Measurements from ENCODE around the gene COL23A1. TPM values are rescaled to one million over a fixed set of nuclear protein-coding genes. Genes with fewer than 3 reads are reported as not detected.
"Not testable (repeated sequence)": the region's sequence is repeated elsewhere in the genome, so short reads cannot be mapped to it uniquely, and the experiment has no call there.

Gene COL23A1
- total and polyA plus RNA-seq, 2 donors (not counting 1 experiment from before 2014, with no cell fraction given): 0.20 TPM; not detected in 1

- intact Hi-C loops (cut with micrococcal nuclease): loop anchor here (5.0 kb wide), 1 partner anchor 1872 kb away; the partner anchor contains the start of gene RNF130
- Histone ChIP-seq H3K27ac (ENCODE audit: low read length in 2 of 2) (no peak overlapping the region), H4K20me1 (ENCODE audit: control insufficient read depth, insufficient read depth, low read length, poor library complexity, severe bottlenecking) (no peaks in the 10 kb centered on the region), H3K27me3 (replicated peaks in 1 of 4; ENCODE audit: control extremely low read depth in 1 of 4, control insufficient read depth in 3 of 4, insufficient read depth in 4 of 4, low read length in 3 of 4) (peaks cover 0 to 3% (median under 1%) of the 10 kb centered on the region in 4 experiments), H3K9me3 (ENCODE audit: control extremely low read depth in 1 of 3, control insufficient read depth in 2 of 3, insufficient read depth in 1 of 3, low read length in 2 of 3) (no peaks in the 10 kb centered on the region), H3K4me1 (ENCODE audit: control insufficient read depth in 2 of 2, insufficient read depth in 2 of 2, low read length in 2 of 2) (peaks cover 0 to 5% of the 10 kb centered on the region in 2 donors), H3K4me3 (ENCODE audit: control extremely low read depth in 1 of 5, extremely low read depth in 1 of 5, insufficient read depth in 1 of 5, low read depth in 2 of 5, low read length in 4 of 5) (no peak overlapping the region), H3K9ac (ENCODE audit: low read length) (no peak overlapping the region), H3K79me2 (ENCODE audit: control insufficient read depth, insufficient read depth, low read length) (peaks cover 5% of the 10 kb centered on the region), H3K4me2 (replicated peaks; ENCODE audit: low read depth, low read length, poor library complexity, severe bottlenecking) (no peak overlapping the region), H2AFZ (ENCODE audit: insufficient read depth, low read depth, low read length, poor library complexity, severe bottlenecking) (no peak overlapping the region), H3K36me3 (replicated peaks in 1 of 2; ENCODE audit: control extremely low read depth in 1 of 2, control insufficient read depth in 1 of 2, extremely low read depth in 1 of 2, insufficient read depth in 2 of 2, low read length in 1 of 2) (no peaks in the 10 kb centered on the region)
- no peak for TF ChIP-seq EZH2 (IDR thresholded peaks at IDR 0.05; ENCODE audit: borderline replicate concordance, insufficient read depth, low read depth, low read length, poor library complexity, severe bottlenecking)
- no peak for TF ChIP-seq CTCF (IDR thresholded peaks at IDR 0.05)
- WGBS (ENCODE audit: insufficient coverage): 80% methylated on average over 7 of the region's 12 CpGs
- H3K27ac Mint-ChIP-seq: no peak overlapping the region
- peaks cover 7% of the 10 kb centered on the region for H3K4me1 Mint-ChIP-seq
- no peak overlapping the region for H3K4me3 Mint-ChIP-seq
- peaks cover 3% of the 10 kb centered on the region for H3K27me3 Mint-ChIP-seq
- ChIA-PET CTCF (no interaction called here), POLR2A (no interaction called here)
- ATAC-seq (ENCODE audit: low read depth) (no peak), DNase-seq (no peak)
- no peaks in the 10 kb centered on the region for H3K9me3 Mint-ChIP-seq (ENCODE audit: insufficient read depth)
These were observed 390.4 kb downstream of the COL23A1 start for GRCh38 chr5:178199581-178200434.

GRCh38 chr5:178198706-178199105, 391.5 kb downstream of the COL23A1 start:
- no peaks in the 10 kb centered on the region for H3K9me3 Mint-ChIP-seq (ENCODE audit: insufficient read depth)
- ATAC-seq (ENCODE audit: low read depth): no peak
- peaks cover 1% of the 10 kb centered on the region for H3K79me2 ChIP-seq (ENCODE audit: control insufficient read depth, insufficient read depth, low read length)
- no peaks in the 10 kb centered on the region for H4K20me1 ChIP-seq (ENCODE audit: control insufficient read depth, insufficient read depth, low read length, poor library complexity, severe bottlenecking)
- peaks cover 0 to 12% (median 5%) of the 10 kb centered on the region in 4 experiments for H3K27me3 ChIP-seq (replicated peaks in 1 of 4; ENCODE audit: control extremely low read depth in 1 of 4, control insufficient read depth in 3 of 4, insufficient read depth in 4 of 4, low read length in 3 of 4)
- H3K36me3 ChIP-seq (replicated peaks in 1 of 2; ENCODE audit: control extremely low read depth in 1 of 2, control insufficient read depth in 1 of 2, extremely low read depth in 1 of 2, insufficient read depth in 2 of 2, low read length in 1 of 2): no peaks in the 10 kb centered on the region
- DNase-seq: no peak
- no peak overlapping the region for H3K4me2 ChIP-seq (replicated peaks; ENCODE audit: low read depth, low read length, poor library complexity, severe bottlenecking)
- H3K27ac ChIP-seq (ENCODE audit: low read length in 2 of 2): no peak overlapping the region
- intact Hi-C loops (cut with micrococcal nuclease): no loop called here
- peaks cover 0 to 2% of the 10 kb centered on the region in 2 donors for H3K4me1 ChIP-seq (ENCODE audit: control insufficient read depth in 2 of 2, insufficient read depth in 2 of 2, low read length in 2 of 2)
- CTCF ChIA-PET: no interaction called here
- H3K27ac Mint-ChIP-seq: no peak overlapping the region
- H3K4me3 Mint-ChIP-seq: no peak overlapping the region
- peaks cover 6% of the 10 kb centered on the region for H3K27me3 Mint-ChIP-seq
- no peak for TF ChIP-seq CTCF (IDR thresholded peaks at IDR 0.05)
- no peak for TF ChIP-seq EZH2 (IDR thresholded peaks at IDR 0.05; ENCODE audit: borderline replicate concordance, insufficient read depth, low read depth, low read length, poor library complexity, severe bottlenecking)
- WGBS (ENCODE audit: insufficient coverage): 68% methylated on average over 10 of the region's 11 CpGs
- no peak overlapping the region for H2AFZ ChIP-seq (ENCODE audit: insufficient read depth, low read depth, low read length, poor library complexity, severe bottlenecking)
- H3K9me3 ChIP-seq (ENCODE audit: control extremely low read depth in 1 of 3, control insufficient read depth in 2 of 3, insufficient read depth in 1 of 3, low read length in 2 of 3): no peaks in the 10 kb centered on the region
- POLR2A ChIA-PET: no interaction called here
- H3K4me1 Mint-ChIP-seq: peaks cover 3% of the 10 kb centered on the region
- H3K4me3 ChIP-seq (ENCODE audit: control extremely low read depth in 1 of 5, extremely low read depth in 1 of 5, insufficient read depth in 1 of 5, low read depth in 2 of 5, low read length in 4 of 5): no peak overlapping the region
- H3K9ac ChIP-seq (ENCODE audit: low read length): no peak overlapping the region

GRCh38 chr5:178198151-178198550, 392.0 kb downstream of the COL23A1 start:
- H3K4me1 Mint-ChIP-seq; H4K20me1 ChIP-seq (ENCODE audit: control insufficient read depth, insufficient read depth, low read length, poor library complexity, severe bottlenecking); CTCF ChIA-PET; H3K4me3 Mint-ChIP-seq; H3K4me2 ChIP-seq (replicated peaks; ENCODE audit: low read depth, low read length, poor library complexity, severe bottlenecking); H3K9ac ChIP-seq (ENCODE audit: low read length); H2AFZ ChIP-seq (ENCODE audit: insufficient read depth, low read depth, low read length, poor library complexity, severe bottlenecking); POLR2A ChIA-PET; ATAC-seq (ENCODE audit: low read depth); H3K9me3 Mint-ChIP-seq (ENCODE audit: insufficient read depth); H3K4me1 ChIP-seq (ENCODE audit: control insufficient read depth in 2 of 2, insufficient read depth in 2 of 2, low read length in 2 of 2); H3K4me3 ChIP-seq (ENCODE audit: control extremely low read depth in 1 of 5, extremely low read depth in 1 of 5, insufficient read depth in 1 of 5, low read depth in 2 of 5, low read length in 4 of 5); H3K27ac Mint-ChIP-seq; H3K27ac ChIP-seq (ENCODE audit: low read length in 2 of 2); H3K79me2 ChIP-seq (ENCODE audit: control insufficient read depth, insufficient read depth, low read length); H3K9me3 ChIP-seq (ENCODE audit: control extremely low read depth in 1 of 3, control insufficient read depth in 2 of 3, insufficient read depth in 1 of 3, low read length in 2 of 3); H3K36me3 ChIP-seq (replicated peaks in 1 of 2; ENCODE audit: control extremely low read depth in 1 of 2, control insufficient read depth in 1 of 2, extremely low read depth in 1 of 2, insufficient read depth in 2 of 2, low read length in 1 of 2); DNase-seq; intact Hi-C loops (cut with micrococcal nuclease): not testable (repeated sequence)
- WGBS (ENCODE audit: insufficient coverage): 93% methylated on average over 6 of the region's 11 CpGs
- H3K27me3 ChIP-seq (replicated peaks in 1 of 4; ENCODE audit: control extremely low read depth in 1 of 4, control insufficient read depth in 3 of 4, insufficient read depth in 4 of 4, low read length in 3 of 4): peaks cover 0 to 17% (median 5%) of the 10 kb centered on the region in 4 experiments
- H3K27me3 Mint-ChIP-seq: peaks cover 10% of the 10 kb centered on the region

All from B cell (primary cell).